ACC112 (cell line): Measurements from ENCODE around the gene FBXL14.

ENCODE experiments used
- H2AFZ ChIP-seq: fragments of 200-600 bp; sonication (generic); one replicate; pipeline ENCODE4 v1.6.0; 2017; ENCODE audit warnings: antibody characterized with exemption, low read length; ENCODE audit not compliant: unreplicated experiment
- H3K27ac ChIP-seq: fragments of 200-600 bp; sonication (generic); 2 replicates; pipeline ENCODE4 v1.5.1; 2014; ENCODE audit warnings: low read depth, mild to moderate bottlenecking, antibody characterized with exemption, low read length, moderate library complexity
- H3K27me3 ChIP-seq: fragments of 200-600 bp; sonication (generic); 2 replicates; pipeline ENCODE4 v1.6.1; 2014; ENCODE audit warnings: mild to moderate bottlenecking, antibody characterized with exemption, low read length, moderate library complexity, mixed read lengths; ENCODE audit not compliant: insufficient read depth
- H3K36me3 ChIP-seq: fragments of 200-600 bp; sonication (generic); 2 replicates; pipeline ENCODE4 v1.6.1; 2016; ENCODE audit warnings: mild to moderate bottlenecking, antibody characterized with exemption, low read length, moderate library complexity, mixed read lengths; ENCODE audit not compliant: insufficient read depth
- H3K4me1 ChIP-seq: fragments of 200-600 bp; sonication (generic); one replicate; pipeline ENCODE4 v1.6.1; 2016; ENCODE audit warnings: low read length, mixed read lengths; ENCODE audit not compliant: insufficient read depth, unreplicated experiment, control insufficient read depth
- H3K4me3 ChIP-seq: fragments of 200-600 bp; sonication (generic); 2 replicates; pipeline ENCODE4 v1.5.1; 2014; ENCODE audit warnings: mild to moderate bottlenecking, low read depth, low read length
- H3K79me2 ChIP-seq: fragments of 200-600 bp; sonication (generic); one replicate; pipeline ENCODE4 v1.6.0; 2016; ENCODE audit warnings: low read length; ENCODE audit not compliant: control insufficient read depth, unreplicated experiment, insufficient read depth

The FBXL14 gene

GRCh38 chr12:1551496-1551895, 42.9 kb downstream of the FBXL14 start:
- Histone ChIP-seq H3K27me3 (no peaks in the 10 kb centered on the region), H3K27ac (no peak overlapping the region), H3K79me2 (peaks cover 8% of the 10 kb centered on the region), H3K4me3 (no peak overlapping the region), H3K36me3 (no peaks in the 10 kb centered on the region), H2AFZ (no peak overlapping the region), H3K4me1 (no peaks in the 10 kb centered on the region)

DNA sequence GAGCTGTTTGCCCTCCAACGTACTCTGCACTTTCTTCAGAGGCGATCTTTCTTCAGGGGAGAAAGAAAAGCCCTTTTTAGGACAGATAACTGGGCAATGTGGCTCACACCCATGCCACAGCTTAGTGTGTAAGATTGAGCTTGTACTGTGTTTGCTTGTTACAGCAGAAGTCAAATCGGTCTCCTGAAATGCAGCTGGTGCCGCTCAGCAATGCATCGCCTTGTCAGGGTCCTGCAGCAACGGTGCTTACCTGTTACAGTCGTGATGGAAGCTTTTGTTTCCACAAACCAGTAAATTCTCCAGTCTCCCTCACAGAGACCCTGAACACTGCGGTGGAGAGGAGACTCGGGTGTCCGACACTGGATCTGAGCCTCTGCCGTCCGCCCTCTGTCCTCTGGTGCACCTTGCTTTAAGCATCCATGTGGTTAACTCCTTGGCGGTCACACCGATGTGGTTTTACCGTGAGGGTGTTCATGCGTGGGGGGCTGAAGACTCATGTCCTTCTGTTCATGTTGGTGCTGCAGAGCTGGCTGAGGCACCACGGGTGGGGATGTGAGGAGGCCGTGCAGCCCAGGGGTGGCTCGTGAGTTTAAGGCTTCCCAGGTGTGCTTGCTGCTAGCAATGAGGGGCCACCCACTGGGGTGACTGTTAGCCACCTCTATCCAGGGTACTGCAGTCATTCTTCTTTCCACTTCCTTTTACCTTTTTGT, 47.3 kb downstream of the FBXL14 start:
- H3K27me3 ChIP-seq, result no peaks in the 10 kb centered on the region
- H3K27ac ChIP-seq, result no peak overlapping the region
- peaks cover 14% of the 10 kb centered on the region for H3K79me2 ChIP-seq
- no peaks in the 10 kb centered on the region for H3K4me1 ChIP-seq
- H3K4me3 ChIP-seq, result no peak overlapping the region
- no peaks in the 10 kb centered on the region for H3K36me3 ChIP-seq
- H2AFZ ChIP-seq, result no peak overlapping the region

DNA sequence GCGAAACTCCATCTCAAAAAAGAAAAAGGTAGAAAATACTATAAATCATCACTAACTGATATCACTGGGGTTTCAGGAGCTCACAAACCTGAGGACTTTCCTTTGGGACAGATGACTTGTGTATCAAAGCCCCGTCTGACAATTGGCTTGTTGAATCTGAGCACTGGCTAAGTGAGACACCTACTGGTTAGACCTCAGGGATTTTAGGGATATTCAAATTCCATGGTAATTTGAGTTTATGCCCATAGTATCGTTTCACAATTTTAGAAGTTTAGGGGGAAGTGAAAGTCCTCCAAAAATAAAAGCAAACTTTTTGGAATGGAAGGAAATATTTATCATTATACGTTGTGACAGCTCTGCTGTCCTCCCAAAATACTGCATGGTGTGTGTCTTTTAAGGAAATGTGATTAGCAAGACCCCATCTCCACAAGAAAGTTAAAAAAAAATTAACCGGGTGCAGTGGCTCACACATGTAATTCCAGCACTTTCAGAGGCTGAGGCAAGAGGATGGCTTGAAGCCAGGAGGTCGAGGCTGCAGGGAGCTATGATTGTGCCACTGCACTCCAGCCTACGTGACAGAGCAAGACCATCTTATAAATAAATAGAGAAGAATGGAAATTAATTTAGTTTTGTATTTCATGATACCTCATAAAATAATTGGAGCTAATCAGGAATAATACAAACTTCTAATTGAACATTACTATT, 49.2 kb downstream of the FBXL14 start:
- H3K79me2 ChIP-seq, result peaks cover 8% of the 10 kb centered on the region
- H2AFZ ChIP-seq, result no peak overlapping the region
- no peaks in the 10 kb centered on the region for H3K27me3 ChIP-seq

DNA sequence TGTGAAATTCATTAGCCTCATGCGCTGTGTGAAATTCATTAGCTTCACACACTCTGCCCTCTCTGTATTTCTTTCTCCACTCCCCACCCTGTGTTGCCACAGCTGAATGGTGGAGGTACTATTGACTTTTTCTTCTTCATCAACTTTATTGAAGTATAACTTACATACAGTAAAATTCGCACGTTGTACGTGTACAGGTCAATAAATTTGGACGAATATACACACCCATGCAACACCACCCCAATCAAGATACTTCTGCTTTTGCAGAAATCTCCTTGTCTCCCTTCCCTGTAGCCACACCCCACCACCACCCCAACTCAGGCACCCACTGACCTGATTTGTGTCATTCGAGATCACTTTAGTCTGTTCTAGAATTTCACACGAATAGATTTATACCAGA, 51.8 kb downstream of the FBXL14 start:
- no peaks in the 10 kb centered on the region for H3K36me3 ChIP-seq
- H3K4me1 ChIP-seq, result peaks cover 9% of the 10 kb centered on the region
- no peak overlapping the region for H3K27ac ChIP-seq
- H3K4me3 ChIP-seq, result no peak overlapping the region
- no peak overlapping the region for H2AFZ ChIP-seq
- peaks cover 8% of the 10 kb centered on the region for H3K79me2 ChIP-seq
- no peaks in the 10 kb centered on the region for H3K27me3 ChIP-seq

More for the DNA sequence above, 49.2 kb downstream of the FBXL14 start:
- H3K4me1 ChIP-seq, result peaks cover 9% of the 10 kb centered on the region
- H3K4me3 ChIP-seq, result no peak overlapping the region
- no peaks in the 10 kb centered on the region for H3K36me3 ChIP-seq
- H3K27ac ChIP-seq, result no peak overlapping the region

GRCh38 chr12:1540690-1541089, 53.7 kb downstream of the FBXL14 start:
- H3K4me1 ChIP-seq, result peaks cover 9% of the 10 kb centered on the region
- H3K27ac ChIP-seq, result no peak overlapping the region
- H3K79me2 ChIP-seq, result peaks cover 13% of the 10 kb centered on the region
- H3K27me3 ChIP-seq, result no peaks in the 10 kb centered on the region
- H3K36me3 ChIP-seq, result no peaks in the 10 kb centered on the region
- no peak overlapping the region for H2AFZ ChIP-seq
- no peak overlapping the region for H3K4me3 ChIP-seq

DNA sequence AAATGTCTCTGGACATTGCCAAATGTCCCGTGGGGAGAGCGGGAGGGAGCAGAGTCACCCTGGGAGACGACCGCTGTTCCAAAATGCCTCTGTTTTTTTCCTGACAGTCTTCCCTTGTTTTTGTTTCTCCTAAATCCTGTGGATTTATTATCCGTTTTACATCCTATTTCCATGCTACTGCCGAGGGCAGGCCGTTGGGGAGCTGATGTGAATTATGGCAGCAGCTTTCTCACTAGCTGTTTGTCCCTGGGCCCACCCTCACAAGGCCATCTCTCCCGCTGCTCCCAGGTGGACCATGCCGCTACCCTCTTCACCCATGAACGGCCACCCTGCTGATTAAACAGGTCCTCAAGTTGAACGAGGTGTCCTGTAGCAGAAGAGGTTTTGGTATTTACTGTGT, 55.2 kb downstream of the FBXL14 start:
- Histone ChIP-seq H3K79me2 (peaks cover 16% of the 10 kb centered on the region), H3K36me3 (no peaks in the 10 kb centered on the region), H2AFZ (no peak overlapping the region), H3K27me3 (no peaks in the 10 kb centered on the region), H3K4me3 (no peak overlapping the region), H3K27ac (no peak overlapping the region), H3K4me1 (peaks cover 9% of the 10 kb centered on the region)

- Histone ChIP-seq H3K4me1 (peaks cover 17% of the 10 kb centered on the region), H3K36me3 (no peaks in the 10 kb centered on the region), H3K4me3 (no peak overlapping the region), H3K27me3 (peaks cover under 1% of the 10 kb centered on the region; the same call in 1 of the 2 replicates), H3K79me2 (peaks cover 25% of the 10 kb centered on the region), H2AFZ (no peak overlapping the region), H3K27ac (no peak overlapping the region)
These were observed 57.6 kb downstream of the FBXL14 start for GRCh38 chr12:1536817-1537216.

- Histone ChIP-seq H3K27me3 (peaks cover 6% of the 10 kb centered on the region; the same call in 1 of the 2 replicates), H3K79me2 (peaks cover 34% of the 10 kb centered on the region), H3K4me3 (no peak overlapping the region), H3K36me3 (no peaks in the 10 kb centered on the region), H2AFZ (no peak overlapping the region), H3K4me1 (peaks cover 8% of the 10 kb centered on the region), H3K27ac (no peak overlapping the region)
These were observed 59.6 kb downstream of the FBXL14 start for GRCh38 chr12:1534748-1535147.

DNA sequence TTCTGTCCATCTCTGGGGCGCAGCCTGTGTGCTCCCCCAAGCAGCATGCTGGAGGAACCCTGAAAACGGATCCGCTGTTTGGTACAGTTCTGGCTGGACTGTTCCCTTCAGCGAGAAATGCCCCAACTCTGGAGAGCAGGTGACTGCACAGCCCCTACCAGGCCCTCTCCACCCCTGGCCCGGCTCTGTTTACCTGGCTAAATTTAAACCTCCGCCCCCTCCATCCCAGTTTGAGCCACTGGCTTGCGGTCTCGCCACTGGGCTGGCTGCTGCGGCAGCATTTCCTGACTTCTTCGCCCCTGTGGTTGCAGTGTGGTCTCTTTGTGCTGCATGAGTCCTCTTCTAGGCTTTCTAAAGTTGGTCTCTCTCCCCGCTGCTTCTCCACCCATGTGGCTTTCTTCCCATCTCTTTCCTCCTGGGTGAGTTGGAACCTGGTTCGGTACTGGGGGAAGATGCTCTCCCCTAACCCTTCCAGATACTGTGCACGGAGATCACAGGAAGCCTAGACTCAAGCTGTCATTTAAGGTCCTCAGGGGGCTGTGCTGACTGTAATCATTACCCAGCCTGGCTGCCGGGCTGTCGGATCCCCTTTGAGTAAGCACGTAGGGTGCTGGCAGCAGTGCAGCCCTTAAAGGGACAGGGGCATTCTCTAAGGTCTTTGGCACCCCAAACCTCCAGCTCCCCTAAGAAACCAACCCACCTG, 60.6 kb downstream of the FBXL14 start:
- H3K36me3 ChIP-seq, result no peaks in the 10 kb centered on the region
- H3K4me3 ChIP-seq, result peak overlapping the region; percentile 57
- H3K27me3 ChIP-seq, result peaks cover 8% of the 10 kb centered on the region; the same call in 1 of the 2 replicates
- H2AFZ ChIP-seq, result no peak overlapping the region
- H3K27ac ChIP-seq, result no peak overlapping the region
- H3K79me2 ChIP-seq, result peaks cover 34% of the 10 kb centered on the region
- peaks cover 8% of the 10 kb centered on the region for H3K4me1 ChIP-seq

- H2AFZ ChIP-seq, result no peak overlapping the region
- no peak overlapping the region for H3K27ac ChIP-seq
- peaks cover 8% of the 10 kb centered on the region; the same call in 1 of the 2 replicates for H3K27me3 ChIP-seq
These were observed 61.2 kb downstream of the FBXL14 start for GRCh38 chr12:1533205-1533601.

More at GRCh38 chr12:1533205-1533601, 61.2 kb downstream of the FBXL14 start:
- Histone ChIP-seq H3K4me3 (0 out of 2 replicates have a peak overlapping the region, but pooled peaks have one; percentile 57), H3K36me3 (no peaks in the 10 kb centered on the region), H3K4me1 (peaks cover 8% of the 10 kb centered on the region), H3K79me2 (peaks cover 34% of the 10 kb centered on the region)
